ENCODE measurements around the gene CFAP77.

Gene CFAP77

DNA sequence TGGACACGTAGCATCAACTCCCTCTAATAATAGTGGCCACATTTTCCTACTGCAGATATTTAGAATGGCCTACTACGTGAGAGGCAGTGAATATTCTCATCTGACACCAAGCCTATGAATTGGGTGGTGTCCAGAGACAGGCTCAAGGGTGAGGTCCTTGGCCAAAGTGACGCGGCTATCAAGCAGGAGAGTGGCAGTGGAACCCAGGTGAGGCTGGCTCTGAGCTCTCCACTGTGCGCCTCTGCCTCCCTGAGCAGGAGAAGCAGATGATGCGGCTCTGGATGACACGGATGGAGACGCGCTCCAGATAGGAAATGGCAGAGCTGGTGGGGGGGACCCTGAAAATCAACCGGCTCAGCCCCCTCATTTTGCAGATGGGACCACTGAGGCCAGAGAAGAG is 69.7 kb downstream of the CFAP77 start:
- H4K20me1 ChIP-seq (ENCODE audit: low read depth, low read length): no peaks in the 10 kb centered on the region
- no peaks in the 10 kb centered on the region for H3K9me2 ChIP-seq (replicated peaks; ENCODE audit: insufficient read depth, low read length)
- no peak overlapping the region for H3K9ac ChIP-seq (ENCODE audit: low read length)
- TF ChIP-seq EZH2phosphoT487 (conservative IDR thresholded peaks at IDR 0.05; ENCODE audit: low read length): no peak
- TF ChIP-seq, protein P1, sequence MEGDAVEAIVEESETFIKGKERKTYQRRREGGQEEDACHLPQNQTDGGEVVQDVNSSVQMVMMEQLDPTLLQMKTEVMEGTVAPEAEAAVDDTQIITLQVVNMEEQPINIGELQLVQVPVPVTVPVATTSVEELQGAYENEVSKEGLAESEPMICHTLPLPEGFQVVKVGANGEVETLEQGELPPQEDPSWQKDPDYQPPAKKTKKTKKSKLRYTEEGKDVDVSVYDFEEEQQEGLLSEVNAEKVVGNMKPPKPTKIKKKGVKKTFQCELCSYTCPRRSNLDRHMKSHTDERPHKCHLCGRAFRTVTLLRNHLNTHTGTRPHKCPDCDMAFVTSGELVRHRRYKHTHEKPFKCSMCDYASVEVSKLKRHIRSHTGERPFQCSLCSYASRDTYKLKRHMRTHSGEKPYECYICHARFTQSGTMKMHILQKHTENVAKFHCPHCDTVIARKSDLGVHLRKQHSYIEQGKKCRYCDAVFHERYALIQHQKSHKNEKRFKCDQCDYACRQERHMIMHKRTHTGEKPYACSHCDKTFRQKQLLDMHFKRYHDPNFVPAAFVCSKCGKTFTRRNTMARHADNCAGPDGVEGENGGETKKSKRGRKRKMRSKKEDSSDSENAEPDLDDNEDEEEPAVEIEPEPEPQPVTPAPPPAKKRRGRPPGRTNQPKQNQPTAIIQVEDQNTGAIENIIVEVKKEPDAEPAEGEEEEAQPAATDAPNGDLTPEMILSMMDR (IDR thresholded peaks at IDR 0.05; ENCODE audit: insufficient read depth, low read length, poor library complexity, severe bottlenecking): no peak
- H3K4me2 ChIP-seq (ENCODE audit: low read depth, low read length, poor library complexity, severe bottlenecking): no peak overlapping the region
- H3K4me3 ChIP-seq (ENCODE audit: insufficient read depth, low read length, poor library complexity, severe bottlenecking): no peak overlapping the region
- H2AFZ ChIP-seq (ENCODE audit: low read depth, low read length, severe bottlenecking): no peak overlapping the region
- no peaks in the 10 kb centered on the region for H3K27me3 ChIP-seq (ENCODE audit: low read length)
- no peaks in the 10 kb centered on the region for H3F3A ChIP-seq (ENCODE audit: insufficient read depth)
- H3K79me2 ChIP-seq (ENCODE audit: insufficient read depth, low read length): no peaks in the 10 kb centered on the region
- H3K9me3 ChIP-seq (ENCODE audit: insufficient read depth, low read length): no peaks in the 10 kb centered on the region
- H3K27ac ChIP-seq (ENCODE audit: low read depth, low read length): no peak overlapping the region
- no peaks in the 10 kb centered on the region for H3K36me3 ChIP-seq (ENCODE audit: low read length)

DNA sequence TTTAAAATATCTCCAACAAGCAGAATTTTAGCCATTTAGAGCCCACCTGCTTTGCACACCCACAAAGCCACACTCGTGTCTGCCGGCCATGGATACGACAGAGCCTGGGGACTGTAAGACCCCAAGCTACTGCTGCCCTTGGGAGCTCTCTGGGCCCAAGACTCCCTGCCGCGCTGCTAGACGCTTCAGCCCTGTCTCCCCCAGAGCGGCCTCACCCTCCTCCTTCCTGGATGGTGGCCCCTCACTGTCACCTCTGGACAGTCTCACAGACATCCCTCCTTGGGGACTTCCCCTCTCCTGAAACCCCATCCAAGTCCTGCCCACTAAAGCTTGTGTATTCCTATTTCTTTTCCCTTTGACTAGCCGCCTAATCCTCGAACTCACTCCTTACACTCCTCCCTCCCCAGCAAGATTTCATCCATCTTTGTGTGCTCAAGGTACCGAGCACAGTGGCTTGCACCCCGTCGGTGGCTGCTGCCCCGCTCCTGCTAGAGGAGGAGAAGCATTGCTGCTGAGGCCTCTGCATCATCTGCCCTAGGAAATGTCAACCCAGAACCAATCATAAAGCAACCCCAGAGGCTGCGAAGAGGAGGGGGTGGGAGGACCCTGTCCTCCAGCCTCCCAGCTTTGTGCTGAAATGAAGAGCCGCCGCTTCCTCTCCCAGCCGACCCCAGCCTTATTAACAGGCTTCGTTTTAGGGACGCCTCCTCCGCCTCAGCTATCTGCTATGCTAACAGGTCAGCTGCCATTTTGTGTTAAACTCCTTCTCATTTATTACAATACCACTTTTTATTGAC is 71.2 kb downstream of the CFAP77 start:
- H2AFZ ChIP-seq (ENCODE audit: low read depth, low read length, severe bottlenecking): no peak overlapping the region
- H3K4me2 ChIP-seq (ENCODE audit: low read depth, low read length, poor library complexity, severe bottlenecking): no peak overlapping the region
- no peaks in the 10 kb centered on the region for H3K36me3 ChIP-seq (ENCODE audit: low read length)
- no peaks in the 10 kb centered on the region for H4K20me1 ChIP-seq (ENCODE audit: low read depth, low read length)
- H3K9me2 ChIP-seq (replicated peaks; ENCODE audit: insufficient read depth, low read length): no peaks in the 10 kb centered on the region
- no peak for TF ChIP-seq EZH2phosphoT487 (conservative IDR thresholded peaks at IDR 0.05; ENCODE audit: low read length)
- TF ChIP-seq, protein P1 (IDR thresholded peaks at IDR 0.05; ENCODE audit: insufficient read depth, low read length, poor library complexity, severe bottlenecking): no peak
- H3K9me3 ChIP-seq (ENCODE audit: insufficient read depth, low read length): no peaks in the 10 kb centered on the region
- no peaks in the 10 kb centered on the region for H3K79me2 ChIP-seq (ENCODE audit: insufficient read depth, low read length)
- no peaks in the 10 kb centered on the region for H3K27me3 ChIP-seq (ENCODE audit: low read length)
- H3F3A ChIP-seq (ENCODE audit: insufficient read depth): no peaks in the 10 kb centered on the region
- no peak overlapping the region for H3K27ac ChIP-seq (ENCODE audit: low read depth, low read length)
- H3K9ac ChIP-seq (ENCODE audit: low read length): no peak overlapping the region
- no peak overlapping the region for H3K4me3 ChIP-seq (ENCODE audit: insufficient read depth, low read length, poor library complexity, severe bottlenecking)

DNA sequence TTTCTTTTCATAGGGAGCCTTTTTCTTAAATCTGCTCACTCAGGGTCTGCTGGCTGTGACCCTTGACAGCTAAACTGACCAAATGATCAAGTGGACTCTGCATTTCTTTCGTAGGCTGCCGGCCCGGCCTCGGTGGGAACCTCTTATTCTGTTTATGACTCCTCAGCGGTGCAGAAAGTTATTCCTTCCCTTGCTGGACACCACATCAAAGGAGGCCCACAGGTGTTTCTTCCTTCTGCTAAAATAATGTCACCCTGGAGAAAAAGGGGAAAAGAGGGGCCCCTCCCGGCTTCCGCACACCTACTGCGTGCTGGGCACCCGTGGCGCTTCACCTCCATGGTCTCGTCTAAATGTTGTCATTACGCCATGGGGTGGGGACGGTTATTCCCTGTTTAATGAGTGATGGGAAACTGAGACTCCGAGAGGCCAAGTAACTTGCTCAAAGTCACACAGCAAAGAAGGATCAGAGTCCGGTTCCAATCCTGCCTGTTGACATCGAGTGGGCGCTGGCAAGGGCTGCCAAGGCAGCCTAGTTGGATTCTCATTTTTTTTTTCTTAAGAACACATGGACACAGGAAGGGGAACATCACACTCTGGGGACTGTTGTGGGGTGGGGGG is 72.3 kb downstream of the CFAP77 start:
- Histone ChIP-seq H3K9ac (ENCODE audit: low read length) (no peak overlapping the region), H3K36me3 (ENCODE audit: low read length) (no peaks in the 10 kb centered on the region), H3K4me2 (ENCODE audit: low read depth, low read length, poor library complexity, severe bottlenecking) (no peak overlapping the region), H3K79me2 (ENCODE audit: insufficient read depth, low read length) (no peaks in the 10 kb centered on the region), H3K27me3 (ENCODE audit: low read length) (no peaks in the 10 kb centered on the region), H2AFZ (ENCODE audit: low read depth, low read length, severe bottlenecking) (no peak overlapping the region), H3K4me3 (ENCODE audit: insufficient read depth, low read length, poor library complexity, severe bottlenecking) (no peak overlapping the region), H3K9me3 (ENCODE audit: insufficient read depth, low read length) (no peaks in the 10 kb centered on the region), H3K9me2 (replicated peaks; ENCODE audit: insufficient read depth, low read length) (no peaks in the 10 kb centered on the region), H3K27ac (ENCODE audit: low read depth, low read length) (no peak overlapping the region), H3F3A (ENCODE audit: insufficient read depth) (no peaks in the 10 kb centered on the region), H4K20me1 (ENCODE audit: low read depth, low read length) (no peaks in the 10 kb centered on the region)
- no peak for TF ChIP-seq EZH2phosphoT487 (conservative IDR thresholded peaks at IDR 0.05; ENCODE audit: low read length)
- TF ChIP-seq, protein P1 (IDR thresholded peaks at IDR 0.05; ENCODE audit: insufficient read depth, low read length, poor library complexity, severe bottlenecking): no peak

Measured in SU-DHL-6 (cell line).